K562 (cell line): ENCODE data around the gene TRAF3IP3. TPM values are rescaled to one million over a fixed set of nuclear protein-coding genes. Genes with fewer than 3 reads are reported as not detected.

Source experiments
- ATAC-seq: fragments of 200-7000 bp; cut with Tn5 transposase; 3 replicates; pipeline ENCODE4 v1.9.1; 2020; ENCODE audit warnings: moderate library complexity
- BruUV-seq: library from RNA; stranded (reverse); fragments of 400-500 nt; replicated peaks from 2 replicates; lab custom pipeline; 2021; lab: Mats Ljungman, UMichigan
- CTCF ChIA-PET: fragments of 300-600 bp; formaldehyde crosslinking; extraction: SDS; loops from one replicate; lab custom pipeline; 2021; ENCODE audit warnings: low intra/inter-chr PET ratio; lab: Yijun Ruan, JAX
- POLR2A ChIA-PET: fragments of 300-600, 350-650 bp; sonication (Branson Sonifier 250); formaldehyde crosslinking; extraction: SDS; loops from one replicate; lab custom pipeline; 2021; ENCODE audit warnings: antibody characterized with exemption, inconsistent platforms; lab: Yijun Ruan, JAX
- DNase-seq, 4 experiments: peaks; one replicate each; pipeline versions ENCODE4 v3.0.0 to v3.0.0-alpha.2; 2011 to 2018; ENCODE audit warnings: low spot score in 3 of 4, mixed read lengths in 3 of 4; ENCODE audit errors: extremely low read depth in 1 of 4
- FAIRE-seq: peaks from 2 replicates; lab custom pipeline; 2011; peaks lifted over from hg19 to GRCh38; lab: Jason Lieb, UNC
- H2AFZ ChIP-seq: 2 replicates; pipeline ENCODE4 v1.6.0; 2011; ENCODE audit warnings: low read depth, low read length, control low read depth, inconsistent platforms
- H3K27ac ChIP-seq: fragments of 200-600 bp; 3 replicates; pipeline ENCODE4 v1.8.0; 2011; ENCODE audit warnings: low read depth, mild to moderate bottlenecking, control low read depth, inconsistent platforms, low read length, moderate library complexity, mixed read lengths; ENCODE audit errors: extremely low read depth
- H3K27me3 ChIP-seq, 2 experiments: fragments of 300-600 bp in 1 of 2; 2 replicates in 1 of 2; 3 replicates in 1 of 2; pipeline versions ENCODE4 v1.6.0 to v1.8.0; 2011; ENCODE audit warnings: inconsistent platforms in 2 of 2, low read length in 2 of 2, mild to moderate bottlenecking in 1 of 2, mixed read lengths in 1 of 2, moderate library complexity in 1 of 2; ENCODE audit not compliant: control insufficient read depth in 2 of 2, insufficient read depth in 2 of 2
- H3K36me3 ChIP-seq: fragments of 300-600 bp; 3 replicates; pipeline ENCODE4 v1.8.0; 2011; ENCODE audit warnings: mild to moderate bottlenecking, low read length, inconsistent platforms; ENCODE audit not compliant: control insufficient read depth, insufficient read depth
- H3K4me1 ChIP-seq, 2 experiments: fragments of 200-600 bp in 1 of 2; replicated peaks in 1 of 2; 2 replicates in 1 of 2; 3 replicates in 1 of 2; pipeline versions ENCODE4 v1.5.1 to v1.8.0; 2011; ENCODE audit warnings: inconsistent platforms in 2 of 2, low read length in 2 of 2, mild to moderate bottlenecking in 1 of 2, mixed read lengths in 1 of 2, moderate library complexity in 1 of 2; ENCODE audit not compliant: control insufficient read depth in 2 of 2, insufficient read depth in 2 of 2
- H3K4me2 ChIP-seq: 2 replicates; pipeline ENCODE4 v1.6.1; 2011; ENCODE audit warnings: low read length, control low read depth, inconsistent platforms, mixed read lengths; ENCODE audit not compliant: insufficient read depth
- H3K4me3 ChIP-seq: fragments of 200-600 bp; sonication (generic), shearing (Covaris generic); 2 replicates; pipeline ENCODE4 v1.5.1; 2016; ENCODE audit warnings: control low read depth, inconsistent platforms
- H3K79me2 ChIP-seq: fragments of 200-600 bp; 3 replicates; pipeline ENCODE4 v1.8.0; 2011; ENCODE audit warnings: low read length, inconsistent platforms; ENCODE audit not compliant: control insufficient read depth, insufficient read depth
- H3K9ac ChIP-seq, 2 experiments: 2 replicates each; pipeline versions ENCODE4 v1.6.0 to v1.6.1; 2011; ENCODE audit warnings: low read depth in 2 of 2, low read length in 2 of 2, control low read depth in 1 of 2, inconsistent platforms in 1 of 2, mild to moderate bottlenecking in 1 of 2, mixed read lengths in 1 of 2; ENCODE audit not compliant: insufficient read depth in 1 of 2
- H3K9me1 ChIP-seq: one replicate; pipeline ENCODE4 v1.6.0; 2011; ENCODE audit warnings: inconsistent platforms, mild to moderate bottlenecking, low read length, moderate library complexity; ENCODE audit not compliant: control insufficient read depth, insufficient read depth
- H3K9me3 ChIP-seq: replicated peaks from 2 replicates; pipeline ENCODE4 v1.5.1; 2011; ENCODE audit warnings: low read depth, low read length, inconsistent platforms; ENCODE audit not compliant: control insufficient read depth, insufficient read depth
- H4K20me1 ChIP-seq: replicated peaks from 2 replicates; pipeline ENCODE4 v1.6.1; 2011; ENCODE audit warnings: low read length, inconsistent platforms, mixed read lengths; ENCODE audit not compliant: control insufficient read depth, insufficient read depth
- BRD4 ChIP-seq: fragments of 200-600 bp; sonication (generic); IDR thresholded peaks from 2 replicates; pipeline ENCODE4 v1.6.1; 2017; ENCODE audit warnings: inconsistent platforms
- DACH1 ChIP-seq: fragments of 450-650 bp; IDR thresholded peaks from 2 replicates; pipeline ENCODE4 v1.6.1; 2018; ENCODE audit not compliant: partially characterized antibody
- ELF1 ChIP-seq: fragments of 200-800 bp; sonication (Bioruptor generic); IDR thresholded peaks from 2 replicates; pipeline ENCODE4 v1.6.1; 2016; ENCODE audit warnings: missing genetic modification characterization, missing compliant biosample characterization
- ETV6 ChIP-seq, 3 experiments: fragments of 150-350 bp in 1 of 3; sonication (generic) in 1 of 3; formaldehyde crosslinking in 1 of 3; IDR thresholded peaks; 2 replicates each; pipeline versions ENCODE4 v1.6.1 to v1.8.0; 2014 to 2022; ENCODE audit warnings: borderline replicate concordance in 2 of 3, low read depth in 2 of 3, antibody characterized with exemption in 1 of 3, low read length in 1 of 3, mild to moderate bottlenecking in 1 of 3, missing genetic modification reagents in 1 of 3
- GABPB1 ChIP-seq: sonication (generic); formaldehyde crosslinking; IDR thresholded peaks from 2 replicates; pipeline ENCODE4 v1.8.0; 2022; ENCODE audit warnings: mild to moderate bottlenecking, missing genetic modification reagents
- HMG20B ChIP-seq: fragments of 250-450 bp; sonication (Bioruptor Pico); IDR thresholded peaks from 2 replicates; pipeline ENCODE4 v1.5.0; 2021; ENCODE audit warnings: mild to moderate bottlenecking
- HMGN3 ChIP-seq: IDR thresholded peaks from 2 replicates; pipeline ENCODE4 v1.6.1; 2011; ENCODE audit warnings: borderline replicate concordance, low read depth, mild to moderate bottlenecking, mixed read lengths, low read length; ENCODE audit not compliant: insufficient read length; ENCODE audit errors: extremely low read depth
- PHTF2 ChIP-seq: fragments of 250-450 bp; sonication (Bioruptor Pico); IDR thresholded peaks from 2 replicates; pipeline ENCODE4 v1.5.0; 2021; ENCODE audit warnings: mild to moderate bottlenecking
- PTBP1 ChIP-seq: fragments of 200-400 bp; formaldehyde crosslinking; IDR thresholded peaks from 2 replicates; pipeline ENCODE4 v1.6.1; 2017; ENCODE audit warnings: low read depth, low read length
- RFX7 ChIP-seq: fragments of 250-450 bp; sonication (Bioruptor Pico); IDR thresholded peaks from 2 replicates; pipeline ENCODE4 v1.5.1; 2021; ENCODE audit warnings: mild to moderate bottlenecking
- SRF ChIP-seq, 2 experiments: fragments of 250-450, 450-650 bp in 1 of 2; sonication (Bioruptor Pico) in 1 of 2; sonication (generic) in 1 of 2; formaldehyde crosslinking; IDR thresholded peaks; 2 replicates each; pipeline versions ENCODE4 v1.5.0 to v1.5.1; 2020 to 2022; ENCODE audit warnings: mild to moderate bottlenecking in 1 of 2, missing genetic modification reagents in 1 of 2
- STAG1 ChIP-seq: sonication (generic); formaldehyde crosslinking; IDR thresholded peaks from 2 replicates; pipeline ENCODE4 v1.5.0; 2020; ENCODE audit warnings: missing genetic modification reagents, borderline replicate concordance
- THRA ChIP-seq: fragments of 450-650 bp; IDR thresholded peaks from 2 replicates; pipeline ENCODE4 v1.6.1; 2017; ENCODE audit warnings: mild to moderate bottlenecking, moderate library complexity
- USF1 ChIP-seq: sonication (generic); formaldehyde crosslinking; IDR thresholded peaks from 2 replicates; pipeline ENCODE4 v1.9.0; 2022; ENCODE audit warnings: mild to moderate bottlenecking, missing genetic modification reagents
- ZBTB2 ChIP-seq: fragments of 450-650 bp; IDR thresholded peaks from 2 replicates; pipeline ENCODE4 v1.6.1; 2016; ENCODE audit warnings: antibody characterized with exemption
- ZNF668 ChIP-seq: fragments of 250-450 bp; sonication (Bioruptor Pico); IDR thresholded peaks from 2 replicates; pipeline ENCODE4 v1.8.0; 2022; ENCODE audit warnings: mild to moderate bottlenecking, inconsistent platforms
- ZNF696 ChIP-seq: fragments of 250-450 bp; sonication (Bioruptor Pico); conservative IDR thresholded peaks from 2 replicates; pipeline ENCODE4 v1.4.0; 2020; ENCODE audit warnings: mild to moderate bottlenecking, moderate library complexity
- WGBS: fragments of 100-300 bp; shearing (Covaris generic); methylation state at CpG from one replicate; pipeline ENCODE4 v1.1.6; 2016; ENCODE audit warnings: low coverage, mixed read lengths; ENCODE audit not compliant: insufficient coverage; ENCODE audit errors: missing lambda C conversion rate; 5-methylcytosine and 5-hydroxymethylcytosine counted together
- in situ Hi-C: fragments of 300-500 bp; cut with MboI; formaldehyde crosslinking; loops from 4 replicates; pipeline ENCODE4 v1.15.0; 2018; ENCODE audit warnings: inconsistent platforms, mixed read lengths
- intact Hi-C: fragments of 100-400 bp; cut with micrococcal nuclease; formaldehyde crosslinking; loops from 2 replicates; pipeline ENCODE4 v1.14.2; 2022
- polyA plus RNA-seq, 8 experiments: library from polyadenylated mRNA; depleted of rRNA in 4 of 8; stranded (reverse) in 5 of 8; unstranded in 3 of 8; fragments of >200 nt; fragmentation: Nextera tagmentation in 2 of 8; fragmentation: Illumina TruSeq in 1 of 8; extraction: Ambion mirVana in 2 of 8; extraction: Trizol in 1 of 8; gene quantifications; 2 replicates each; pipeline versions ENCODE4 v1.2.1 to v1.2.3, GENCODE V29; 2011 to 2014; ENCODE audit warnings: inconsistent platforms in 1 of 8, missing spikeins in 1 of 8
- total RNA-seq, 7 experiments: library from RNA; depleted of rRNA in 6 of 7; stranded (reverse); fragments of >200 nt in 6 of 7; fragmentation: Illumina TruSeq in 2 of 7; extraction: Trizol in 2 of 7; gene quantifications; 2 replicates each; pipeline versions ENCODE4 v1.2.1 to v1.2.3, GENCODE V29; 2011 to 2021; ENCODE audit warnings: low replicate concordance in 1 of 7
- TF ChIP-seq, protein P1 (sequence below): sonication (generic); formaldehyde crosslinking; IDR thresholded peaks from 2 replicates; pipeline ENCODE4 v1.8.1; 2023; ENCODE audit warnings: mild to moderate bottlenecking, missing genetic modification reagents, moderate library complexity

TRAF3IP3 gene
- total and polyA plus RNA-seq, 9 of the 15 experiments (the other 6 are each of a cell fraction or from before 2014, with no cell fraction given) = 0.06 to 1.1 (median 0.31) TPM

DNA sequence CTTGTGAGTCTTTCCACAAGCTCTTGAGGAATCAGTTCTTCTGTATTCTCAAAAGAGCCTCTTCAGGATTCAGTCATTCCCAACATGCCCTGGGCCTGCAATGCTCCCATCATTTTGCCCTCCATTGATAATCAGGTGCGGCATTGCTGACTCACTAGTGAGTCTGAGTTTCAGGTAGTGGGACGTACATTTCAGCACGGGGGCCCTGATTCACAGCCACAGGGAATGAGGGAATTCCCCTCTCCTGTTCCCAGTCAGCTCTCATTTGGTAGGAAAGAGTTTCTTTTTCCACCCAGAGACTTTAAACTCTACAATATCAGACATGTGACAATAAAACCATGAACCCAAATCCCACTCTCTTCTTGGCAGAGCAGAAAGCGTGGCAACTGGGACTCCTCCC is 53.8 kb downstream of the TRAF3IP3 start:
- FAIRE-seq = no peak
- intact Hi-C loops (no loop called here), in situ Hi-C loops (no loop called here)
- 38% methylated on average over 4 of the region's 4 CpGs for WGBS
- Histone ChIP-seq H3K9ac (no peak overlapping the region), H3K4me1 (peaks cover 21 to 23% of the 10 kb centered on the region in 2 experiments), H3K4me3 (no peak overlapping the region), H3K27ac (no peak overlapping the region), H2AFZ (no peak overlapping the region), H3K9me1 (peaks cover 3% of the 10 kb centered on the region), H4K20me1 (no peaks in the 10 kb centered on the region), H3K36me3 (no peaks in the 10 kb centered on the region), H3K9me3 (no peaks in the 10 kb centered on the region), H3K4me2 (no peak overlapping the region), H3K79me2 (no peaks in the 10 kb centered on the region), H3K27me3 (peaks cover 2 to 5% of the 10 kb centered on the region in 2 experiments; a peak in 1 of 5 replicates)
- no TSS peak for BruUV-seq
- ChIA-PET CTCF (no interaction called here), POLR2A (interaction anchor here (0.6 to 2.1 kb wide), 5 partner anchors 9 to 241 kb away, joined by 3 to 8 read pairs (median 3); partner anchors contain the start of gene C1orf74)
- no peak for DNase-seq
- TF ChIP-seq RFX7 (CRISPR knock-in tag) (no peak), USF1 (CRISPR knock-in tag) (no peak), BRD4 (no peak), ZNF696 (CRISPR knock-in tag) (no peak), THRA (no peak), PHTF2 (CRISPR knock-in tag) (no peak), GABPB1 (CRISPR knock-in tag) (no peak), SRF (CRISPR knock-in tag; IDR thresholded peaks at IDR 0.05) (no peak), DACH1 (no peak), ZNF668 (CRISPR knock-in tag) (no peak), HMG20B (no peak), HMGN3 (no peak), ELF1 (no peak), PTBP1 (no peak), ETV6 (IDR thresholded peaks at IDR 0.05; ENCODE audit: borderline replicate concordance in 1 of 2, low read depth in 2 of 2, low read length in 1 of 2) (no peak), ETV6 (CRISPR knock-in tag; IDR thresholded peaks at IDR 0.05; ENCODE audit: borderline replicate concordance) (no peak), STAG1 (CRISPR knock-in tag) (no peak), ZBTB2 (no peak)
- TF ChIP-seq, protein P1, sequence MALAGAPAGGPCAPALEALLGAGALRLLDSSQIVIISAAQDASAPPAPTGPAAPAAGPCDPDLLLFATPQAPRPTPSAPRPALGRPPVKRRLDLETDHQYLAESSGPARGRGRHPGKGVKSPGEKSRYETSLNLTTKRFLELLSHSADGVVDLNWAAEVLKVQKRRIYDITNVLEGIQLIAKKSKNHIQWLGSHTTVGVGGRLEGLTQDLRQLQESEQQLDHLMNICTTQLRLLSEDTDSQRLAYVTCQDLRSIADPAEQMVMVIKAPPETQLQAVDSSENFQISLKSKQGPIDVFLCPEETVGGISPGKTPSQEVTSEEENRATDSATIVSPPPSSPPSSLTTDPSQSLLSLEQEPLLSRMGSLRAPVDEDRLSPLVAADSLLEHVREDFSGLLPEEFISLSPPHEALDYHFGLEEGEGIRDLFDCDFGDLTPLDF (CRISPR knock-in tag) = no peak
- ATAC-seq = no peak
